Kidney epithelial cell (primary cell): Measurements from ENCODE around the gene TOR4A. TPM values are rescaled to one million over a fixed set of nuclear protein-coding genes. Genes with fewer than 3 reads are reported as not detected.

ENCODE experiments used
- DNase-seq: peaks from one replicate; pipeline ENCODE4 v3.0.0-alpha.2; 2010; ENCODE audit warnings: low read depth
- H3K27me3 ChIP-seq: 2 replicates; pipeline ENCODE4 v1.6.0; 2011; ENCODE audit warnings: low read length; ENCODE audit not compliant: control insufficient read depth, insufficient read depth
- H3K36me3 ChIP-seq: 2 replicates; pipeline ENCODE4 v1.5.1; 2011; ENCODE audit warnings: low read length; ENCODE audit not compliant: control insufficient read depth, insufficient read depth
- H3K4me3 ChIP-seq: 2 replicates; pipeline ENCODE4 v1.5.1; 2011; ENCODE audit warnings: low read depth, mild to moderate bottlenecking, control low read depth, low read length
- CTCF ChIP-seq: IDR thresholded peaks from 2 replicates; pipeline ENCODE4 v1.5.1; 2011; ENCODE audit warnings: mild to moderate bottlenecking, moderate library complexity, low read length, control low read depth, inconsistent platforms; ENCODE audit not compliant: insufficient read depth, poor library complexity, severe bottlenecking
- total RNA-seq: library from RNA; depleted of rRNA; stranded (reverse); fragments of >200 nt; gene quantifications from 2 replicates; pipeline ENCODE4 v1.2.3, GENCODE V29; 2015

The TOR4A gene
- total RNA-seq, 1 donor from 2014 or later = 33.5 TPM

- Histone ChIP-seq H3K27me3 (peaks cover 4% of the 10 kb centered on the region), H3K36me3 (peaks cover 6% of the 10 kb centered on the region), H3K4me3 (no peak overlapping the region)
- no peak for DNase-seq
- no peak for TF ChIP-seq CTCF
These were observed 30.2 kb upstream of the TOR4A start for GRCh38 chr9:137247135-137247915.

GRCh38 chr9:137247916-137248175 lies 29.7 kb upstream of the TOR4A start:
- no peak for TF ChIP-seq CTCF
- peaks cover 4% of the 10 kb centered on the region for H3K27me3 ChIP-seq
- peaks cover 5% of the 10 kb centered on the region for H3K36me3 ChIP-seq
- no peak for DNase-seq
- H3K4me3 ChIP-seq = no peak overlapping the region

- no peak for TF ChIP-seq CTCF
- H3K4me3 ChIP-seq = no peak overlapping the region
- DNase-seq = no peak
- peaks cover 4% of the 10 kb centered on the region for H3K27me3 ChIP-seq
- no peaks in the 10 kb centered on the region for H3K36me3 ChIP-seq
These were observed 27.0 kb upstream of the TOR4A start for GRCh38 chr9:137250329-137251193.

- no peak for TF ChIP-seq CTCF
- Histone ChIP-seq H3K27me3 (no peaks in the 10 kb centered on the region), H3K36me3 (no peaks in the 10 kb centered on the region), H3K4me3 (no peak within 1 kb of the TSS)
- no peak for DNase-seq
These were observed 26.4 kb upstream of the TOR4A start, which contains the start of gene STPG3 for GRCh38 chr9:137251194-137251461. Gene STPG3 (plus strand): TSS chr9:137251286. CDS start chr9:137251287, 1 bp downstream.

GRCh38 chr9:137251490-137252268 lies 25.8 kb upstream of the TOR4A start:
- no peak for TF ChIP-seq CTCF
- no peak overlapping the region for H3K4me3 ChIP-seq
- no peaks in the 10 kb centered on the region for H3K36me3 ChIP-seq
- DNase-seq = no peak
- H3K27me3 ChIP-seq = no peaks in the 10 kb centered on the region
